HEK293 (cell line): ENCODE results near the gene TPRN.

ENCODE experiments used
- FEZF1 ChIP-seq: fragments of 450-650 bp; formaldehyde crosslinking; IDR thresholded peaks from 2 replicates; pipeline ENCODE4 v1.5.1; 2016; ENCODE audit warnings: missing biosample characterization, missing genetic modification characterization
- KLF7 ChIP-seq: fragments of 450-650 bp; formaldehyde crosslinking; IDR thresholded peaks from 2 replicates; pipeline ENCODE4 v1.5.1; 2016; ENCODE audit warnings: missing biosample characterization, missing genetic modification characterization, borderline replicate concordance
- OVOL3 ChIP-seq: fragments of 450-650 bp; formaldehyde crosslinking; IDR thresholded peaks from 2 replicates; pipeline ENCODE4 v1.5.1; 2016; ENCODE audit warnings: missing biosample characterization, missing genetic modification characterization
- RBAK ChIP-seq: fragments of 450-650 bp; formaldehyde crosslinking; IDR thresholded peaks from 2 replicates; pipeline ENCODE4 v1.5.1; 2016; ENCODE audit warnings: missing biosample characterization, missing genetic modification characterization
- SETDB1 ChIP-seq: IDR thresholded peaks from one replicate; pipeline ENCODE4 v1.6.1; 2017; ENCODE audit warnings: mild to moderate bottlenecking, low read length, moderate library complexity, mixed read lengths; ENCODE audit not compliant: insufficient read length
- YY2 ChIP-seq: fragments of 450-650 bp; formaldehyde crosslinking; IDR thresholded peaks from 2 replicates; pipeline ENCODE4 v1.5.1; 2016; ENCODE audit warnings: missing biosample characterization, missing genetic modification characterization
- ZBTB7A ChIP-seq: fragments of 450-650 bp; formaldehyde crosslinking; IDR thresholded peaks from 2 replicates; pipeline ENCODE4 v1.5.1; 2016; ENCODE audit warnings: low read depth, missing biosample characterization, missing genetic modification characterization
- ZNF274 ChIP-seq, 2 experiments: fragments of 200-500 bp in 1 of 2; fragments of 450-650 bp in 1 of 2; sonication (Bioruptor generic) in 1 of 2; formaldehyde crosslinking in 1 of 2; IDR thresholded peaks; 2 replicates each; pipeline versions ENCODE4 v1.5.1 to v1.6.1; 2014 to 2016; ENCODE audit warnings: borderline replicate concordance in 1 of 2, inconsistent platforms in 1 of 2, low read length in 1 of 2, missing biosample characterization in 1 of 2, missing genetic modification characterization in 1 of 2
- ZNF558 ChIP-seq: fragments of 450-650 bp; formaldehyde crosslinking; IDR thresholded peaks from 2 replicates; pipeline ENCODE4 v1.5.1; 2016; ENCODE audit warnings: missing biosample characterization, missing genetic modification characterization
- ZNF610 ChIP-seq: fragments of 450-650 bp; formaldehyde crosslinking; IDR thresholded peaks from 2 replicates; pipeline ENCODE4 v1.5.1; 2016; ENCODE audit warnings: missing biosample characterization, missing genetic modification characterization, borderline replicate concordance
- TF ChIP-seq, protein P1 (sequence below): fragments of 450-650 bp; formaldehyde crosslinking; IDR thresholded peaks from 2 replicates; pipeline ENCODE4 v1.5.1; 2016; ENCODE audit warnings: missing biosample characterization, missing genetic modification characterization
- TF ChIP-seq, protein P2 (sequence below): fragments of 450-650 bp; formaldehyde crosslinking; IDR thresholded peaks from 2 replicates; pipeline ENCODE4 v1.5.1; 2016; ENCODE audit warnings: missing biosample characterization, missing genetic modification characterization, low read depth
- TF ChIP-seq, protein P3 (sequence below): fragments of 450-650 bp; formaldehyde crosslinking; IDR thresholded peaks from 2 replicates; pipeline ENCODE4 v1.5.1; 2016; ENCODE audit warnings: missing biosample characterization, missing genetic modification characterization
- TF ChIP-seq, protein P4 (sequence below): fragments of 450-650 bp; formaldehyde crosslinking; IDR thresholded peaks from 2 replicates; pipeline ENCODE4 v1.5.1; 2016; ENCODE audit warnings: missing biosample characterization, missing genetic modification characterization

DNA sequence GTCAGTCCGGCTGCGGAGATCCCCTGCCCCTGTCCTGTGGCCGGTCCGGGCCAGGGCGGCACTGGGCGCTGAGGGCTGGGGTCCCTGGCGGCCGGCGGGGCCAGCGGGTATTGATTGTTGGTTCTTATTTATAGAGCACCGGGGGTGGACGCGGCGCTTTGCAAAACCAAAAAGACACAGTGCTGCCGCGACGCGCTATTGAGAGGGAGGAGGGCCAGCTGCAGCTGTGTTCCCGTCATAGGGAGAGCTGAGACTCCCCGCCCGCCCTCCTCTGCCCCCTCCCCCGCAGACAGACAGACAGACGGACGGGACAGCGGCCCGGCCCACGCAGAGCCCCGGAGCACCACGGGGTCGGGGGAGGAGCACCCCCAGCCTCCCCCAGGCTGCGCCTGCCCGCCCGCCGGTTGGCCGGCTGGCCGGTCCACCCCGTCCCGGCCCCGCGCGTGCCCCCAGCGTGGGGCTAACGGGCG lies 33.2 kb downstream of the TPRN start:
- TF ChIP-seq, protein P1, sequence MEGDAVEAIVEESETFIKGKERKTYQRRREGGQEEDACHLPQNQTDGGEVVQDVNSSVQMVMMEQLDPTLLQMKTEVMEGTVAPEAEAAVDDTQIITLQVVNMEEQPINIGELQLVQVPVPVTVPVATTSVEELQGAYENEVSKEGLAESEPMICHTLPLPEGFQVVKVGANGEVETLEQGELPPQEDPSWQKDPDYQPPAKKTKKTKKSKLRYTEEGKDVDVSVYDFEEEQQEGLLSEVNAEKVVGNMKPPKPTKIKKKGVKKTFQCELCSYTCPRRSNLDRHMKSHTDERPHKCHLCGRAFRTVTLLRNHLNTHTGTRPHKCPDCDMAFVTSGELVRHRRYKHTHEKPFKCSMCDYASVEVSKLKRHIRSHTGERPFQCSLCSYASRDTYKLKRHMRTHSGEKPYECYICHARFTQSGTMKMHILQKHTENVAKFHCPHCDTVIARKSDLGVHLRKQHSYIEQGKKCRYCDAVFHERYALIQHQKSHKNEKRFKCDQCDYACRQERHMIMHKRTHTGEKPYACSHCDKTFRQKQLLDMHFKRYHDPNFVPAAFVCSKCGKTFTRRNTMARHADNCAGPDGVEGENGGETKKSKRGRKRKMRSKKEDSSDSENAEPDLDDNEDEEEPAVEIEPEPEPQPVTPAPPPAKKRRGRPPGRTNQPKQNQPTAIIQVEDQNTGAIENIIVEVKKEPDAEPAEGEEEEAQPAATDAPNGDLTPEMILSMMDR (tag by site-specific recombination) = no peak
- TF ChIP-seq ZNF610 (tag by site-specific recombination) (no peak), OVOL3 (tag by site-specific recombination) (no peak), SETDB1 (no peak), ZNF274 (IDR thresholded peaks at IDR 0.05; ENCODE audit: low read length) (no peak), ZNF274 (tag by site-specific recombination; IDR thresholded peaks at IDR 0.05; ENCODE audit: borderline replicate concordance) (no peak), FEZF1 (tag by site-specific recombination) (no peak), ZBTB7A (tag by site-specific recombination) (no peak), KLF7 (no peak), RBAK (tag by site-specific recombination) (no peak), ZNF558 (tag by site-specific recombination) (no peak), YY2 (tag by site-specific recombination) (no peak)
- TF ChIP-seq, protein P2, sequence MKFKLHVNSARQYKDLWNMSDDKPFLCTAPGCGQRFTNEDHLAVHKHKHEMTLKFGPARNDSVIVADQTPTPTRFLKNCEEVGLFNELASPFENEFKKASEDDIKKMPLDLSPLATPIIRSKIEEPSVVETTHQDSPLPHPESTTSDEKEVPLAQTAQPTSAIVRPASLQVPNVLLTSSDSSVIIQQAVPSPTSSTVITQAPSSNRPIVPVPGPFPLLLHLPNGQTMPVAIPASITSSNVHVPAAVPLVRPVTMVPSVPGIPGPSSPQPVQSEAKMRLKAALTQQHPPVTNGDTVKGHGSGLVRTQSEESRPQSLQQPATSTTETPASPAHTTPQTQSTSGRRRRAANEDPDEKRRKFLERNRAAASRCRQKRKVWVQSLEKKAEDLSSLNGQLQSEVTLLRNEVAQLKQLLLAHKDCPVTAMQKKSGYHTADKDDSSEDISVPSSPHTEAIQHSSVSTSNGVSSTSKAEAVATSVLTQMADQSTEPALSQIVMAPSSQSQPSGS = no peak
- TF ChIP-seq, protein P3, sequence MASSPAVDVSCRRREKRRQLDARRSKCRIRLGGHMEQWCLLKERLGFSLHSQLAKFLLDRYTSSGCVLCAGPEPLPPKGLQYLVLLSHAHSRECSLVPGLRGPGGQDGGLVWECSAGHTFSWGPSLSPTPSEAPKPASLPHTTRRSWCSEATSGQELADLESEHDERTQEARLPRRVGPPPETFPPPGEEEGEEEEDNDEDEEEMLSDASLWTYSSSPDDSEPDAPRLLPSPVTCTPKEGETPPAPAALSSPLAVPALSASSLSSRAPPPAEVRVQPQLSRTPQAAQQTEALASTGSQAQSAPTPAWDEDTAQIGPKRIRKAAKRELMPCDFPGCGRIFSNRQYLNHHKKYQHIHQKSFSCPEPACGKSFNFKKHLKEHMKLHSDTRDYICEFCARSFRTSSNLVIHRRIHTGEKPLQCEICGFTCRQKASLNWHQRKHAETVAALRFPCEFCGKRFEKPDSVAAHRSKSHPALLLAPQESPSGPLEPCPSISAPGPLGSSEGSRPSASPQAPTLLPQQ = no peak
- TF ChIP-seq, protein P4, sequence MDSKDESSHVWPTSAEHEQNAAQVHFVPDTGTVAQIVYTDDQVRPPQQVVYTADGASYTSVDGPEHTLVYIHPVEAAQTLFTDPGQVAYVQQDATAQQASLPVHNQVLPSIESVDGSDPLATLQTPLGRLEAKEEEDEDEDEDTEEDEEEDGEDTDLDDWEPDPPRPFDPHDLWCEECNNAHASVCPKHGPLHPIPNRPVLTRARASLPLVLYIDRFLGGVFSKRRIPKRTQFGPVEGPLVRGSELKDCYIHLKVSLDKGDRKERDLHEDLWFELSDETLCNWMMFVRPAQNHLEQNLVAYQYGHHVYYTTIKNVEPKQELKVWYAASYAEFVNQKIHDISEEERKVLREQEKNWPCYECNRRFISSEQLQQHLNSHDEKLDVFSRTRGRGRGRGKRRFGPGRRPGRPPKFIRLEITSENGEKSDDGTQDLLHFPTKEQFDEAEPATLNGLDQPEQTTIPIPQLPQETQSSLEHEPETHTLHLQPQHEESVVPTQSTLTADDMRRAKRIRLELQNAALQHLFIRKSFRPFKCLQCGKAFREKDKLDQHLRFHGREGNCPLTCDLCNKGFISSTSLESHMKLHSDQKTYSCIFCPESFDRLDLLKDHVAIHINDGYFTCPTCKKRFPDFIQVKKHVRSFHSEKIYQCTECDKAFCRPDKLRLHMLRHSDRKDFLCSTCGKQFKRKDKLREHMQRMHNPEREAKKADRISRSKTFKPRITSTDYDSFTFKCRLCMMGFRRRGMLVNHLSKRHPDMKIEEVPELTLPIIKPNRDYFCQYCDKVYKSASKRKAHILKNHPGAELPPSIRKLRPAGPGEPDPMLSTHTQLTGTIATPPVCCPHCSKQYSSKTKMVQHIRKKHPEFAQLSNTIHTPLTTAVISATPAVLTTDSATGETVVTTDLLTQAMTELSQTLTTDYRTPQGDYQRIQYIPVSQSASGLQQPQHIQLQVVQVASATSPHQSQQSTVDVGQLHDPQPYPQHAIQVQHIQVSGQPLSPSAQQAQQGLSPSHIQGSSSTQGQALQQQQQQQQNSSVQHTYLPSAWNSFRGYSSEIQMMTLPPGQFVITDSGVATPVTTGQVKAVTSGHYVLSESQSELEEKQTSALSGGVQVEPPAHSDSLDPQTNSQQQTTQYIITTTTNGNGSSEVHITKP (tag by site-specific recombination) = no peak
